ENCODE data around the gene IL12RB1. TPM values are rescaled to one million over a fixed set of nuclear protein-coding genes. Genes with fewer than 3 reads are reported as not detected.

Gene IL12RB1
- 0.15 and 0.33 TPM in 2 replicates for total RNA-seq

GRCh38 chr19:18086590-18087138, at the start of gene IL12RB1:
TSS of gene IL12RB1 (minus strand) at chr19:18086934. CDS start at chr19:18086823, 111 bp downstream.

GRCh38 chr19:18097217-18097992, 10.7 kb upstream of the IL12RB1 start, which contains the start of gene MAST3:
TSS of gene MAST3 (plus strand) at chr19:18097778. CDS start at chr19:18097793, 15 bp downstream.

Other genes starting within 250 kb of the IL12RB1 start
- gene JAK3, start 239.0 kb downstream of the IL12RB1 start, total RNA-seq: 0.58 and 2.6 TPM in 2 replicates
- 1,057 and 1,473 TPM in 2 replicates for gene RPL18A, start 227.0 kb downstream of the IL12RB1 start, total RNA-seq
- 0.33 TPM in 1 of 2 replicates, not detected in the other for gene SLC5A5, start 215.0 kb downstream of the IL12RB1 start, total RNA-seq
- 35.4 and 44.2 TPM in 2 replicates for gene CCDC124, start 153.9 kb downstream of the IL12RB1 start, total RNA-seq
- gene KCNN1, start 119.8 kb downstream of the IL12RB1 start, total RNA-seq: 0.15 and 0.50 TPM in 2 replicates
- 7.1 and 7.3 TPM in 2 replicates for gene ARRDC2, start 78.8 kb downstream of the IL12RB1 start, total RNA-seq
- 3.8 and 6.0 TPM in 2 replicates for gene MAST3, start 10.8 kb upstream of the IL12RB1 start, total RNA-seq
- gene PIK3R2, start 66.2 kb upstream of the IL12RB1 start, total RNA-seq: 21.5 and 50.6 TPM in 2 replicates
- gene IFI30, start 86.9 kb upstream of the IL12RB1 start, total RNA-seq: 17.2 and 23.0 TPM in 2 replicates
- 6.7 and 9.3 TPM in 2 replicates for gene MPV17L2, start 106.3 kb upstream of the IL12RB1 start, total RNA-seq
- 2.0 and 5.5 TPM in 2 replicates for gene RAB3A, start 117.1 kb upstream of the IL12RB1 start, total RNA-seq
- 0.87 and 6.0 TPM in 2 replicates for gene PDE4C, start 139.5 kb upstream of the IL12RB1 start, total RNA-seq
- gene IQCN, start 187.5 kb upstream of the IL12RB1 start, total RNA-seq: 1.8 and 1.9 TPM in 2 replicates
- 156 and 224 TPM in 2 replicates for gene JUND, start 194.7 kb upstream of the IL12RB1 start, total RNA-seq
- 131 and 245 TPM in 2 replicates for gene LSM4, start 236.1 kb upstream of the IL12RB1 start, total RNA-seq